ENCODE measurements around the gene MYH10. TPM values are rescaled to one million over a fixed set of nuclear protein-coding genes. Genes with fewer than 3 reads are reported as not detected.

The MYH10 gene
- total RNA-seq, 1 donor from 2014 or later: 270 TPM

DNA sequence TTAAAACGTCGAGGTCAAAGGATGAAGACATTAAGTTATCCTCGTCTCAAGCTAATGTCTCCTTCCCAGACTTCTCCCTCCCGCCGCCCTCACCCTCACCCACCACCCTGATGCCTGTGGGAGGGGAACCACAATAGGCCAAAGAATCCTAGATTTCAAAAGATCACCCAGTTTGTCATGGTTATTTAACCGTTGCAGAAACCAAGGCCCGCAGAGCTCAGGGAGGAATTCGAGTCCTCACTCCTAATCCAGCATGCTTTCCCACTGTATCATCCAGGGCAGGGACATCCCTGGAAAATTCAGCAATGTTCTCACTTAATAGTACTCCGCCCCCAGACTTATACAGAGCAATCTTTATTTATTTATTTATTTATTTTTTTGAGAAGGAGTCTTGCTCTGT, 41.8 kb upstream of the MYH10 start:
- TF ChIP-seq CTCF (conservative IDR thresholded peaks at IDR 0.05): no peak
- no peaks in the 10 kb centered on the region for H3K36me3 Mint-ChIP-seq (ENCODE audit: low read depth)

GRCh38 chr17:8670421-8670820, 39.9 kb upstream of the MYH10 start:
- H3K27me3 Mint-ChIP-seq (ENCODE audit: low read depth): peaks cover 4% of the 10 kb centered on the region
- no peaks in the 10 kb centered on the region for H3K36me3 Mint-ChIP-seq (ENCODE audit: low read depth)
- peak overlapping the region; percentile 46 for H3K27ac Mint-ChIP-seq (ENCODE audit: unreplicated experiment)
- no peak for DNase-seq (ENCODE audit: low read depth, low spot score)
- H3K9me3 Mint-ChIP-seq: no peaks in the 10 kb centered on the region
- TF ChIP-seq CTCF (conservative IDR thresholded peaks at IDR 0.05): no peak
- peaks cover 27% of the 10 kb centered on the region for H3K4me1 Mint-ChIP-seq
- H3K4me3 Mint-ChIP-seq: no peak overlapping the region

More for the DNA sequence above, 41.8 kb upstream of the MYH10 start:
- H3K4me3 Mint-ChIP-seq: no peak overlapping the region
- no peaks in the 10 kb centered on the region for H3K9me3 Mint-ChIP-seq
- H3K27me3 Mint-ChIP-seq (ENCODE audit: low read depth): peaks cover 4% of the 10 kb centered on the region
- no peak overlapping the region for H3K27ac Mint-ChIP-seq (ENCODE audit: unreplicated experiment)
- peaks cover 27% of the 10 kb centered on the region for H3K4me1 Mint-ChIP-seq
- DNase-seq (ENCODE audit: low read depth, low spot score): no peak

- Mint-ChIP-seq H3K4me3 (no peak overlapping the region), H3K9me3 (no peaks in the 10 kb centered on the region), H3K27ac (ENCODE audit: unreplicated experiment) (no peak overlapping the region), H3K27me3 (ENCODE audit: low read depth) (no peaks in the 10 kb centered on the region), H3K4me1 (peaks cover 23% of the 10 kb centered on the region), H3K36me3 (ENCODE audit: low read depth) (no peaks in the 10 kb centered on the region)
- no peak for DNase-seq (ENCODE audit: low read depth, low spot score)
- no peak for TF ChIP-seq CTCF (conservative IDR thresholded peaks at IDR 0.05)
Measured at GRCh38 chr17:8668176-8668740, 37.7 kb upstream of the MYH10 start.

DNA sequence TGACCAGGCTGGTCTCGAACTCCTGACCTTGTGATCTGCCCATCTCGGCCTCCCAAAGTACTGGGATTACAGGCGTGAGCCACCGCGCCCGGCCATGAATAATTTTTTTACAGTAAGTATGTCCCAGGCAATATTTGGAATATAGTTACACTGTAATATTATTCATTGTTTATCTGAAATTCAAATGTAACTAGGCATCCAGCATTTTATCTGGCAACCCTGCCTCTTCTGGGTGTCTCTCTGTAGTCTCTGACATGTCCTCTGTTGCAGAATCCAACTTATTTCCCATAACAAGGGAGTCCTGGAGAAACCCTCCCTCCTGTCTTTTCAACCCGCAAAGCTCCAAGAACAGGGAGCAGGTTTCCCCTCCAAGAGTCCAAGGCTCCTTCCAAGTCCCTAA, 36.9 kb upstream of the MYH10 start:
- H3K9me3 Mint-ChIP-seq: no peaks in the 10 kb centered on the region
- peaks cover 20% of the 10 kb centered on the region for H3K4me1 Mint-ChIP-seq
- no peaks in the 10 kb centered on the region for H3K27me3 Mint-ChIP-seq (ENCODE audit: low read depth)
- no peak overlapping the region for H3K27ac Mint-ChIP-seq (ENCODE audit: unreplicated experiment)
- H3K36me3 Mint-ChIP-seq (ENCODE audit: low read depth): no peaks in the 10 kb centered on the region
- no peak overlapping the region for H3K4me3 Mint-ChIP-seq
- no peak for DNase-seq (ENCODE audit: low read depth, low spot score)
- no peak for TF ChIP-seq CTCF (conservative IDR thresholded peaks at IDR 0.05)

DNA sequence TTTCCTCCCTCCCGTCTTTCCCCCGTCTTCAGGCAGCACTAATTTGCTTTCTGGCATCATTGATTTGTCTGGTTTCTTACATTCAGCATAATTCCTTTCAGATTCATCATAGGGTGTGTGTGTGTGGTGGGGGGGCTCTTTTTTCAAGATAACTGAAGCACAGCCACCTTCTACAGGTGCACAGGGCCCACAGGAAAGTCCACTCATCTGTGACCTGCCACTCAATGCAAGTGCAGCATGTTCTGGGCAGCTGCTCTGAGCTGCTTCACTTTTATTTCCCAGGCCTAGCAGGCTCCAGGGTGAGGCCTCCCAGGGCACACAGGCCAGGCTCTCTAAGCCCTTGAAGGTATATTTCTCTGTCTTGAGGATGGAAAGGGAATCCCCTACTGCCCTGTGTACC, 35.2 kb upstream of the MYH10 start:
- no peak for TF ChIP-seq CTCF (conservative IDR thresholded peaks at IDR 0.05)
- Mint-ChIP-seq H3K4me1 (peaks cover 18% of the 10 kb centered on the region), H3K4me3 (no peak overlapping the region), H3K36me3 (ENCODE audit: low read depth) (no peaks in the 10 kb centered on the region), H3K27me3 (ENCODE audit: low read depth) (no peaks in the 10 kb centered on the region), H3K9me3 (no peaks in the 10 kb centered on the region), H3K27ac (ENCODE audit: unreplicated experiment) (no peak overlapping the region)
- no peak for DNase-seq (ENCODE audit: low read depth, low spot score)
